GM12872 (cell line): ENCODE results near the gene SLC22A17.

Experiments
- TF ChIP-seq, protein P1 (sequence below): IDR thresholded peaks from 3 replicates; pipeline ENCODE4 v1.5.1; 2011; ENCODE audit warnings: low read depth, mild to moderate bottlenecking, low read length, moderate library complexity; ENCODE audit not compliant: insufficient read depth

The SLC22A17 gene

DNA sequence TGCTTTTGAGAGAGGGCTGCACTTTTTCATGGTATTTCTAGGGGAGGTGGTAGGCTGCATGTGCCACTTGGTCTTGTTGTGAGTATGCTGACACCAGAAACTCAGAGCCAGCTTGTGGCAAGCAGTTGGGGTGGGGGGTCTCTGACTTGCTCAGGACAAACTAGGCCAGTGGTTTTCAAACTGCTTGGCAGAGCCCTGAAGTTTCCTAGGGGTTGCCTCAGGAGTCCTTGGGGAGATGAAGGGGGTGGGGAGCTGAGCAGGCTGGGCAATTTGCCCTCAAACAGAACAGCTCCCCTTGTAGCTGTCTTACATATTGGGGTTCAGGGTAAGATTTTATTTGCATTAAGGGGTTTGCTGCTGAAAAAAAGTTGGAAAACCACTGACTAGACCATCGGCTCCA lies 42.1 kb downstream of the SLC22A17 start:
- TF ChIP-seq, protein P1, sequence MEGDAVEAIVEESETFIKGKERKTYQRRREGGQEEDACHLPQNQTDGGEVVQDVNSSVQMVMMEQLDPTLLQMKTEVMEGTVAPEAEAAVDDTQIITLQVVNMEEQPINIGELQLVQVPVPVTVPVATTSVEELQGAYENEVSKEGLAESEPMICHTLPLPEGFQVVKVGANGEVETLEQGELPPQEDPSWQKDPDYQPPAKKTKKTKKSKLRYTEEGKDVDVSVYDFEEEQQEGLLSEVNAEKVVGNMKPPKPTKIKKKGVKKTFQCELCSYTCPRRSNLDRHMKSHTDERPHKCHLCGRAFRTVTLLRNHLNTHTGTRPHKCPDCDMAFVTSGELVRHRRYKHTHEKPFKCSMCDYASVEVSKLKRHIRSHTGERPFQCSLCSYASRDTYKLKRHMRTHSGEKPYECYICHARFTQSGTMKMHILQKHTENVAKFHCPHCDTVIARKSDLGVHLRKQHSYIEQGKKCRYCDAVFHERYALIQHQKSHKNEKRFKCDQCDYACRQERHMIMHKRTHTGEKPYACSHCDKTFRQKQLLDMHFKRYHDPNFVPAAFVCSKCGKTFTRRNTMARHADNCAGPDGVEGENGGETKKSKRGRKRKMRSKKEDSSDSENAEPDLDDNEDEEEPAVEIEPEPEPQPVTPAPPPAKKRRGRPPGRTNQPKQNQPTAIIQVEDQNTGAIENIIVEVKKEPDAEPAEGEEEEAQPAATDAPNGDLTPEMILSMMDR = no peak

DNA sequence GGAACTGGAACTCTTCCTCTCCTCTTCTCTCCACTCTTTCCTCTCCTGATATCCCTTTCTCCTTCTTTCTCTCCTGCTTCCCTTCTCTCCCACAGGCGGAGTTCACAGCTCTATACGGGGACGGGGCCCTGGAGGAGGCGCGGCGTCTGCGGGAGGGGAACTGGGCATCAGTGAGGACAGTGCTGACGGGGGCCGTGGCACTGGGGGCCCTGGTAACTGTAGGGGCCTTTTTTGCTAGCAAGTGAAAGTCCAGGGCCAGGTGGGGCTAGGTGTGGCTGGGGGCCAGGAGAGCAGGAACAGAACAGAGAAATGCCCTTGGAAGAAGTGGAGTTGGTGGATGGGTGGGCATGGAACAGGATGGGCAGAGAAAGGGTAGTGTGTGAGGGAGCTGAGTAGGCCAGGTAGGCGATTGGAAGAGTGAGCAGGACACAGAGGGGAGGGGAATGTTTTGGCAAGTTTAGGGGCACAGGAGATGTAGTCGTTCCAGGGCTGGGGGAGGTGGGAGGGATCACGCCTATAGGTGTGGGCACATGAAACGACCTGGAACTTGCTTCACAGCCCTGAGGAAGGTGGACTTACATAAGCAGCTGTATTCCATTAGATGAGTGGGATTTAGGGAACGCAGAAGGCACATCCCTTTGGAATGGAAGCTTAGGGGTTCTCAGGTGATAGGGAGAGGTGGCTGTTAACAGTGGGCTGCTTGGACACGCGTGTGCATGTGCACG lies 43.8 kb downstream of the SLC22A17 start:
- TF ChIP-seq, protein P1 = no peak

DNA sequence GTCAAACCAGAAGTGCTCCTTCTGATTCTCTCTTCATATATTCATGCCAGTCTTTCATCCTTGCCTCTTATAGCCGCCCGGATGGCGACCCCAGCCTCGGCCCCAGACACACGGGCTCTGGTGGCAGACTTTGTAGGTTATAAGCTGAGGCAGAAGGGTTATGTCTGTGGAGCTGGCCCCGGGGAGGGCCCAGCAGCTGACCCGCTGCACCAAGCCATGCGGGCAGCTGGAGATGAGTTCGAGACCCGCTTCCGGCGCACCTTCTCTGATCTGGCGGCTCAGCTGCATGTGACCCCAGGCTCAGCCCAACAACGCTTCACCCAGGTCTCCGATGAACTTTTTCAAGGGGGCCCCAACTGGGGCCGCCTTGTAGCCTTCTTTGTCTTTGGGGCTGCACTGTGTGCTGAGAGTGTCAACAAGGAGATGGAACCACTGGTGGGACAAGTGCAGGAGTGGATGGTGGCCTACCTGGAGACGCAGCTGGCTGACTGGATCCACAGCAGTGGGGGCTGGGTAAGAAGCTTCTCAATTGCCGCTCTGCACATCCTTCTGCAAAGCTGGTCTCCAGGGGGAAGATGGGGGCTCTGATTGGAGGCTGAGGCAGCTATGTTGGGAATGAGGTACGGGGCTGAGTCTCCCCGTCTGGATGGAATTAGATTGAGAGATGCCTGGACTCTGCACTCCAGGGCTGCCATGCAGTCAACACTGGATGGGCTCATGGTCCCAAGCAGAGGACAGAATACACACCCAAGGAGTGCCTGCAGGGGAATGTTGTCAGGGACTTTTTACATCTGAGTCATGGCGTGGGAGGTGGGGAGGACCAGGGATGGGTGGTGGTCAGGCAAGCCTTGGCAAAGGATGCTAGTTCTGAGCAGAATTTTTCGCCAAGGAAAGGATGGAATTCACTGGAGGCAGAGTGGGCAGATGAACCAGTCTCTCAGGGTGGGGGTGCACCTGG lies 44.7 kb downstream of the SLC22A17 start:
- TF ChIP-seq, protein P1 = no peak

DNA sequence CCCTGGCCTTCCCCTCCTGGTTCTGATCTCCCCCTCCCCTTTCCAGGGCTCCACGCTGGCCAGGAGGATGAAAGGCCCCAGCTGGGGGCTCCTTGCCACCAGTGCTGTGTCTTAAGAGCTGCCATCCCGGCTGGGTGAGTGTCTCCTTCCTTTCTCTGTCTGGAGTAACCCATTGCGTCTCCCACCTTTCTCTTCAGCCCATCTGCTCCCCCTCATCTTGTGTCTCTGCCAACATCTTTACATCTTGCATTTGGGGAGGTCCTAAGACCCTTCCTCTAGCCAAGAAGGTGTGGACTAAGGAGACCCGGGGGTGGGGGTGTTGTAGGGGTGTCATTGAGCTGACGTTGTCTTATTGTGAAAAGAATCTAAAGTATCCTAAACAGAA lies 45.5 kb downstream of the SLC22A17 start:
- TF ChIP-seq, protein P1 = no peak

DNA sequence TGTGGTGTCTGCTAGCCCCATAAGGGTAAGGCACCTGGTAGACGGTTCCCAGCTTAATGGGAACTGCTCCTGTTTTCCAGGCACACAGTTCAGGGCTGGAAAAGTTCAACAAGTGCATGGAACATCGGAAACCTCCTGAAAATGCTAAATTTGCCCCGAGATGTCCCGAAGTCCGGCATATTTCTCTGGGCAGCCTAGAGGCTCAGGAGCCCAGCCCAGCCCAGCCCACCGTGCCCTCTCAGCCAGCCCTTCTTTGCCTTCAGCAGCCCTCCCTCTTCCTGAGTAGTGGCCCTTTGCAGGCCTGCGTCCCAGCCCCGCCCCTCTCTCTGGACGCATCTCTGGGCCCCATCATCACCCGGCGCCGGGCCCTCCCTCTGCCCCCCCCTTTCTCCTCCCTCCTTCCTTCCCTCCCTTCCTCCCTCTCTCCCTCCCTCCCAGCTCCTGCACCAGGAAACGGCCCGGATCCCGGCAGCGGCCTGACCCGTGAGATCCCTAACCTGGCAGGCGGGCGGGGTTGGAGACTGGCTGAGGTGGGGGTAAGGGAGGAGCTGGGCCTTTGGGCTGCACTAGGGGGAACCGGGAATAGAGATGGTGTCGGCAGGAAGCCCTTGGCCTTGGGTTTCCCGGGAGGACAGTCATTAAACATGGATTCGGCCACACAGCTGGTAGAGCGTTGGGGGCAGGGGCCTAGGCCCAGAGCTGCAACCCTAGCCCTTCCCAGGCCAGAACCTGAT lies 46.1 kb downstream of the SLC22A17 start, which contains the start of gene BCL2L2:
BCL2L2 (plus strand) TSS at position 422 of the 734 bp plus-strand sequence. CDS start 935 bp downstream, outside the sequence.
- TF ChIP-seq, protein P1 = no peak

DNA sequence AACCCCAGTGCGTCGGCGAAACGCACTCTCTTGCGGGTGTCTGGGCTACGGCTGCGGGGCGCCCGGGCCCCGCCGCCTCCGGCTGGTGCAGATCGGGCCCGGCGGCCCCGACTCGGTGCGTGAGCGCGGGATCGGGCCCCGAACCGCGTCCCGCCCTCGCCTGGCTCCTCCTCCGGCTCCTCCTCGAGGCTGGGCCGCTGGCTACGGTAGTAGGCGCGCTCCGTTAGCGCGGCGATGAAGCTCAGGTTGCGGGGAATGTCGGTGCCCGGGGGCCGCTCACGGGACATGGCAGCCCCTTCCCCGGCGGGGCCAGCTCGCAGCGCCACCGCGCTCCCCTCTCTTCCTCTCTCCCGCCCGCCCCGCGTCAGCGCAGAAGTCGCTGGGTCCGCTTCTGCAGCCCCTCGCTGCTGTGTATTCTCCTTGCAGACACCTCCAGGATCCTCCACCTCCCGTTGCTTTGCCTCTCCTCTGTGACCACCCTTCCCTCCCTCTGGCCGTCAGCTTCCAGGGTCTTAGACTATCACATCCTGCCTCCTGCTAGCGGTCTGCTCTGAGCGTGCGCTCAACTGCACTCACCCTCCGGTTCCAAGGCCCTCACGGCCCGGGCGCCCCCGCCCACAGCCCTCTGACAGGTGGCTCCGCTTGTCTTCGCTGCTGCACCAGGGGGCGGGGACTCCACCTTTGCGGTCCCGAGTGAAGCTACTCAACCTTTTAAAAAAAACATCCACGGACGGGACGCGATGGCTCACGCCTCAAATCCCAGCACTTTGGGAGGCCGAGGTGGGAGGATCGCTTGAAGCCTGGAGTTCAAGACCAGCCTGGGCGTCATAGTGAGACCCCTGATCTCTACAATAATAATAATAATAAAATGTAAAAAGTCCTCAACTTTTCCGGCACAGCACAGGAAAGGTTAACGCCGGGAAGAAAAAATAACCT lies 50.1 kb downstream of the SLC22A17 start, which contains the start of gene PPP1R3E:
PPP1R3E (minus strand) TSS at position 570 of the 936 bp plus-strand sequence; CDS start at position 287, 283 bp downstream.
- TF ChIP-seq, protein P1 = no peak
